ENCODE results near the gene ZNF862.

DNA sequence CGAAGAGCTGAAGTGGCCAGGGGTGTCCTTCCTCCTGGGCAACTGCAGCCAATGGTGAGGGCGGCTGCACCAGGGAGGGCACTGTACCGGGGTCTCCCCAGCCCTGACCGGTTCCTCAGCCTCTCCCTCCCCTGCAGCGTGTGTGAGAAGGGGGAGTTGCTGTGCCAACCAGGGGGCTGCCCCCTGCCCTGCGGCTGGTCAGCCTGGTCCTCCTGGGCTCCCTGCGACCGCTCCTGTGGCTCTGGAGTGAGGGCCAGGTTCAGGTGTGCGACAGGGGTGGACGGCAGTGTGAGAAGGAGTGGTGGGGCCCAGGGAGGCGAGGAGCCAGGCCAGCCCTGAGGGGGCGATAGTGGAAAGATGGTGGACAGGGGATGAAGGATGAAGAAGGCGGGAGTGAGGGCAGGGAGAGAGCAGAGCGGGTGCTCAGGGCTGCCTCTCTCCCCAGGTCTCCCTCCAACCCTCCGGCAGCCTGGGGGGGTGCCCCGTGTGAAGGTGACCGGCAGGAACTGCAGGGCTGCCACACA is 34.6 kb upstream of the ZNF862 start:
- TF ChIP-seq, protein P1, sequence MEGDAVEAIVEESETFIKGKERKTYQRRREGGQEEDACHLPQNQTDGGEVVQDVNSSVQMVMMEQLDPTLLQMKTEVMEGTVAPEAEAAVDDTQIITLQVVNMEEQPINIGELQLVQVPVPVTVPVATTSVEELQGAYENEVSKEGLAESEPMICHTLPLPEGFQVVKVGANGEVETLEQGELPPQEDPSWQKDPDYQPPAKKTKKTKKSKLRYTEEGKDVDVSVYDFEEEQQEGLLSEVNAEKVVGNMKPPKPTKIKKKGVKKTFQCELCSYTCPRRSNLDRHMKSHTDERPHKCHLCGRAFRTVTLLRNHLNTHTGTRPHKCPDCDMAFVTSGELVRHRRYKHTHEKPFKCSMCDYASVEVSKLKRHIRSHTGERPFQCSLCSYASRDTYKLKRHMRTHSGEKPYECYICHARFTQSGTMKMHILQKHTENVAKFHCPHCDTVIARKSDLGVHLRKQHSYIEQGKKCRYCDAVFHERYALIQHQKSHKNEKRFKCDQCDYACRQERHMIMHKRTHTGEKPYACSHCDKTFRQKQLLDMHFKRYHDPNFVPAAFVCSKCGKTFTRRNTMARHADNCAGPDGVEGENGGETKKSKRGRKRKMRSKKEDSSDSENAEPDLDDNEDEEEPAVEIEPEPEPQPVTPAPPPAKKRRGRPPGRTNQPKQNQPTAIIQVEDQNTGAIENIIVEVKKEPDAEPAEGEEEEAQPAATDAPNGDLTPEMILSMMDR (conservative IDR thresholded peaks at IDR 0.05; ENCODE audit: low read depth in 2 of 2): peak in 1 of 2 experiments; percentile 17; a peak in 1 of 4 replicates
- TF ChIP-seq EZH2 (IDR thresholded peaks at IDR 0.05; ENCODE audit: low read depth, unreplicated experiment) (no peak), EZH2phosphoT487 (IDR thresholded peaks at IDR 0.05; ENCODE audit: unreplicated experiment) (no peak), CREB1 (CRISPR knock-in tag; IDR thresholded peaks at IDR 0.05; ENCODE audit: low read depth) (no peak), POLR2AphosphoS5 (IDR thresholded peaks at IDR 0.05; ENCODE audit: low read depth) (no peak)
- TF ChIP-seq, protein P2, sequence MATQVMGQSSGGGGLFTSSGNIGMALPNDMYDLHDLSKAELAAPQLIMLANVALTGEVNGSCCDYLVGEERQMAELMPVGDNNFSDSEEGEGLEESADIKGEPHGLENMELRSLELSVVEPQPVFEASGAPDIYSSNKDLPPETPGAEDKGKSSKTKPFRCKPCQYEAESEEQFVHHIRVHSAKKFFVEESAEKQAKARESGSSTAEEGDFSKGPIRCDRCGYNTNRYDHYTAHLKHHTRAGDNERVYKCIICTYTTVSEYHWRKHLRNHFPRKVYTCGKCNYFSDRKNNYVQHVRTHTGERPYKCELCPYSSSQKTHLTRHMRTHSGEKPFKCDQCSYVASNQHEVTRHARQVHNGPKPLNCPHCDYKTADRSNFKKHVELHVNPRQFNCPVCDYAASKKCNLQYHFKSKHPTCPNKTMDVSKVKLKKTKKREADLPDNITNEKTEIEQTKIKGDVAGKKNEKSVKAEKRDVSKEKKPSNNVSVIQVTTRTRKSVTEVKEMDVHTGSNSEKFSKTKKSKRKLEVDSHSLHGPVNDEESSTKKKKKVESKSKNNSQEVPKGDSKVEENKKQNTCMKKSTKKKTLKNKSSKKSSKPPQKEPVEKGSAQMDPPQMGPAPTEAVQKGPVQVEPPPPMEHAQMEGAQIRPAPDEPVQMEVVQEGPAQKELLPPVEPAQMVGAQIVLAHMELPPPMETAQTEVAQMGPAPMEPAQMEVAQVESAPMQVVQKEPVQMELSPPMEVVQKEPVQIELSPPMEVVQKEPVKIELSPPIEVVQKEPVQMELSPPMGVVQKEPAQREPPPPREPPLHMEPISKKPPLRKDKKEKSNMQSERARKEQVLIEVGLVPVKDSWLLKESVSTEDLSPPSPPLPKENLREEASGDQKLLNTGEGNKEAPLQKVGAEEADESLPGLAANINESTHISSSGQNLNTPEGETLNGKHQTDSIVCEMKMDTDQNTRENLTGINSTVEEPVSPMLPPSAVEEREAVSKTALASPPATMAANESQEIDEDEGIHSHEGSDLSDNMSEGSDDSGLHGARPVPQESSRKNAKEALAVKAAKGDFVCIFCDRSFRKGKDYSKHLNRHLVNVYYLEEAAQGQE (IDR thresholded peaks at IDR 0.05; ENCODE audit: unreplicated experiment): no peak
- TF ChIP-seq, protein P3, sequence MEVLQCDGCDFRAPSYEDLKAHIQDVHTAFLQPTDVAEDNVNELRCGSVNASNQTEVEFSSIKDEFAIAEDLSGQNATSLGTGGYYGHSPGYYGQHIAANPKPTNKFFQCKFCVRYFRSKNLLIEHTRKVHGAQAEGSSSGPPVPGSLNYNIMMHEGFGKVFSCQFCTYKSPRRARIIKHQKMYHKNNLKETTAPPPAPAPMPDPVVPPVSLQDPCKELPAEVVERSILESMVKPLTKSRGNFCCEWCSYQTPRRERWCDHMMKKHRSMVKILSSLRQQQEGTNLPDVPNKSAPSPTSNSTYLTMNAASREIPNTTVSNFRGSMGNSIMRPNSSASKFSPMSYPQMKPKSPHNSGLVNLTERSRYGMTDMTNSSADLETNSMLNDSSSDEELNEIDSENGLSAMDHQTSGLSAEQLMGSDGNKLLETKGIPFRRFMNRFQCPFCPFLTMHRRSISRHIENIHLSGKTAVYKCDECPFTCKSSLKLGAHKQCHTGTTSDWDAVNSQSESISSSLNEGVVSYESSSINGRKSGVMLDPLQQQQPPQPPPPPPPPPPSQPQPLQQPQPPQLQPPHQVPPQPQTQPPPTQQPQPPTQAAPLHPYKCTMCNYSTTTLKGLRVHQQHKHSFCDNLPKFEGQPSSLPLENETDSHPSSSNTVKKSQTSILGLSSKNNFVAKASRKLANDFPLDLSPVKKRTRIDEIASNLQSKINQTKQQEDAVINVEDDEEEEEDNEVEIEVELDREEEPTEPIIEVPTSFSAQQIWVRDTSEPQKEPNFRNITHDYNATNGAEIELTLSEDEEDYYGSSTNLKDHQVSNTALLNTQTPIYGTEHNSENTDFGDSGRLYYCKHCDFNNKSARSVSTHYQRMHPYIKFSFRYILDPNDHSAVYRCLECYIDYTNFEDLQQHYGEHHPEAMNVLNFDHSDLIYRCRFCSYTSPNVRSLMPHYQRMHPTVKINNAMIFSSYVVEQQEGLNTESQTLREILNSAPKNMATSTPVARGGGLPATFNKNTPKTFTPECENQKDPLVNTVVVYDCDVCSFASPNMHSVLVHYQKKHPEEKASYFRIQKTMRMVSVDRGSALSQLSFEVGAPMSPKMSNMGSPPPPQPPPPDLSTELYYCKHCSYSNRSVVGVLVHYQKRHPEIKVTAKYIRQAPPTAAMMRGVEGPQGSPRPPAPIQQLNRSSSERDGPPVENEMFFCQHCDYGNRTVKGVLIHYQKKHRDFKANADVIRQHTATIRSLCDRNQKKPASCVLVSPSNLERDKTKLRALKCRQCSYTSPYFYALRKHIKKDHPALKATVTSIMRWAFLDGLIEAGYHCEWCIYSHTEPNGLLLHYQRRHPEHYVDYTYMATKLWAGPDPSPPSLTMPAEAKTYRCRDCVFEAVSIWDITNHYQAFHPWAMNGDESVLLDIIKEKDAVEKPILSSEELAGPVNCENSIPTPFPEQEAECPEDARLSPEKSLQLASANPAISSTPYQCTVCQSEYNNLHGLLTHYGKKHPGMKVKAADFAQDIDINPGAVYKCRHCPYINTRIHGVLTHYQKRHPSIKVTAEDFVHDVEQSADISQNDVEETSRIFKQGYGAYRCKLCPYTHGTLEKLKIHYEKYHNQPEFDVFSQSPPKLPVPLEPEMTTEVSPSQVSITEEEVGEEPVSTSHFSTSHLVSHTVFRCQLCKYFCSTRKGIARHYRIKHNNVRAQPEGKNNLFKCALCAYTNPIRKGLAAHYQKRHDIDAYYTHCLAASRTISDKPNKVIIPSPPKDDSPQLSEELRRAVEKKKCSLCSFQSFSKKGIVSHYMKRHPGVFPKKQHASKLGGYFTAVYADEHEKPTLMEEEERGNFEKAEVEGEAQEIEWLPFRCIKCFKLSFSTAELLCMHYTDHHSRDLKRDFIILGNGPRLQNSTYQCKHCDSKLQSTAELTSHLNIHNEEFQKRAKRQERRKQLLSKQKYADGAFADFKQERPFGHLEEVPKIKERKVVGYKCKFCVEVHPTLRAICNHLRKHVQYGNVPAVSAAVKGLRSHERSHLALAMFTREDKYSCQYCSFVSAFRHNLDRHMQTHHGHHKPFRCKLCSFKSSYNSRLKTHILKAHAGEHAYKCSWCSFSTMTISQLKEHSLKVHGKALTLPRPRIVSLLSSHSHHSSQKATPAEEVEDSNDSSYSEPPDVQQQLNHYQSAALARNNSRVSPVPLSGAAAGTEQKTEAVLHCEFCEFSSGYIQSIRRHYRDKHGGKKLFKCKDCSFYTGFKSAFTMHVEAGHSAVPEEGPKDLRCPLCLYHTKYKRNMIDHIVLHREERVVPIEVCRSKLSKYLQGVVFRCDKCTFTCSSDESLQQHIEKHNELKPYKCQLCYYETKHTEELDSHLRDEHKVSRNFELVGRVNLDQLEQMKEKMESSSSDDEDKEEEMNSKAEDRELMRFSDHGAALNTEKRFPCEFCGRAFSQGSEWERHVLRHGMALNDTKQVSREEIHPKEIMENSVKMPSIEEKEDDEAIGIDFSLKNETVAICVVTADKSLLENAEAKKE (CRISPR knock-in tag; IDR thresholded peaks at IDR 0.05): no peak
- TF ChIP-seq, protein P4, sequence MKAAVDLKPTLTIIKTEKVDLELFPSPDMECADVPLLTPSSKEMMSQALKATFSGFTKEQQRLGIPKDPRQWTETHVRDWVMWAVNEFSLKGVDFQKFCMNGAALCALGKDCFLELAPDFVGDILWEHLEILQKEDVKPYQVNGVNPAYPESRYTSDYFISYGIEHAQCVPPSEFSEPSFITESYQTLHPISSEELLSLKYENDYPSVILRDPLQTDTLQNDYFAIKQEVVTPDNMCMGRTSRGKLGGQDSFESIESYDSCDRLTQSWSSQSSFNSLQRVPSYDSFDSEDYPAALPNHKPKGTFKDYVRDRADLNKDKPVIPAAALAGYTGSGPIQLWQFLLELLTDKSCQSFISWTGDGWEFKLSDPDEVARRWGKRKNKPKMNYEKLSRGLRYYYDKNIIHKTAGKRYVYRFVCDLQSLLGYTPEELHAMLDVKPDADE (IDR thresholded peaks at IDR 0.05): no peak
